DMS 273 treated with DMSO at 0.1 percent for 48 hours (cell line): ENCODE measurements around the gene TK2.
A peak's percentile ranks its signal among the peaks of the same experiment; 100 is the strongest.
"Not testable (repeated sequence)": the region's sequence is repeated elsewhere in the genome, so short reads cannot be mapped to it uniquely, and the experiment has no call there.

Experiments
- DNase-seq: peaks from one replicate; lab custom pipeline; 2025; lab: John Stamatoyannopoulos, UW

The TK2 gene

DNA sequence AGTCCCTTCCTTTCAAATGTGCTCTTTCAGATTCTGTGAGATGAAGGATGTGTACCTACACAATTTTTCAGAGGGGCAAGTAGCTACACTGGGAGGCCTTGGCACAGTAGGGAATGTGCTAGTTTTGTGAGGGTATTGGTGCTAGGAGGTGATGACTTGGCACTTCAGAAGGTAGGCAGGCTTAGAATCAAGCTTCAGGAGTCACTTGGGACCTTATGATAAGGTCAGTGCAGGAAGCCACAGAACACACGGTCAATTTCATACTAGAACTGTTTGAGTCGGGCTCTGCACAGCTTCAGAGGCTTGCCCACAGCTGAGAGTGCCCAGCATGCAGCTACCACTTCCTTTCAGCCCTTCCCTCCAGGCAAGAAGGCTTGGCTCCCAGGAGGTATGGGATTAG, 22.4 kb upstream of the TK2 start:
- no peak for DNase-seq

GRCh38 chr16:66569827-66570405, 20.0 kb upstream of the TK2 start:
- DNase-seq = no peak

- DNase-seq = no peak
These were observed 19.2 kb upstream of the TK2 start for GRCh38 chr16:66569131-66569530.

DNA sequence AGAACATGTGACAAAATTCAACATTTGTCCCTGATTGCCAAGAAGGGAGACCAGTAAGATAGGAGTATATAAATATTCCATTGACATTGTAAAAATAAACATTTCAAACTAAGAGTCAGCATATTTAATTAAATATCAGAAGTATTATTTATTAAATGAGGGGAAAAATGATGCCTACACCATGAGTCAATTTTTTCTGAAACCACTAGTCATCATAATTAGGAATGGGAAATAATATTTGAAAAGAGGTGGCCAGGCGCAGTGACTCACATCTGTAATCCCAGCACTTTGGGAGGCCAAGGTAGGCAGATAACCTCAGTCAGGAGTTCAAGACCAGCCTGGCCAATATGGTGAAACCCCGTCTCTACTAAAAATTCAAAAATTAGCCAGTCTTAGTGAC, 18.4 kb upstream of the TK2 start:
- no peak for DNase-seq

DNA sequence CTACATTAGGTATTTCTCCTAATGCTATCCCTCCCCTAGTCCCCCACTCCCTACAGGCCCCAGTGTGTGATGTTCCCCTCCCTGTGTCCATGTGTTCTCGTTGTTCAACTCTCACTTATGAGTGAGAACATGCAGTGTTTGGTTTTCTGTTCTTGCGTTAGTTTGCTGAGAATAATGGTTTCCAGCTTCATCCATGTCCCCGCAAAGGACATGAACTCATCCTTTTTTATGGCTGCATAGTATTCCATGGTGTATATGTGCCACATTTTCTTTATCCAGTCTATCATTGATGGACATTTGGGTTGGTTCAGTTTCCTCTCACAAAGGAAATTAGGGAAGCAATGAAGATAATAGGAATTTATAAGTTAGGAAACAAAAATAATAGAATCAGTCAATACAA, 17.3 kb upstream of the TK2 start:
- not testable (repeated sequence) for DNase-seq

- no peak for DNase-seq
These were observed 16.4 kb upstream of the TK2 start, which contains the start of gene CMTM1 for GRCh38 chr16:66566051-66566901. Gene CMTM1, plus strand, starts transcription at chr16:66566439. Its CDS starts 75 bp downstream, at chr16:66566514.

GRCh38 chr16:66563574-66564334, 13.8 kb upstream of the TK2 start:
- DNase-seq = no peak

DNA sequence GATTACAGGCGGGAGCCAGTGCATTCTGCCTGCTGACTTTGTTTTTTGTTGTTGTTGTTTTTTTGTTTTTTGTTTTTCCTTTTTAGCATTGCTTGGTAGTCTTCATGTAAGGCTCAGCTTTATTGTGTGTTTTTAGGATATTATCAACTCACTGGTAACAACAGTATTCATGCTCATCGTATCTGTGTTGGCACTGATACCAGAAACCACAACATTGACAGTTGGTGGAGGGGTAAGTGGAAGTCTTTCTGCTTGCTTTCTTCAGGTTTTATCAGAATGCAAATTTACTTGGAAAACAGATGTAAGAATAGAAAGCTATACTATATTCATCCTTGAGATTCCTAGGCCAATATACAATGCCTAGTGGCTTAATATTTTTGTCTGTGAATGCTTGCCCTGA, 13.1 kb upstream of the TK2 start:
- no peak for DNase-seq

DNA sequence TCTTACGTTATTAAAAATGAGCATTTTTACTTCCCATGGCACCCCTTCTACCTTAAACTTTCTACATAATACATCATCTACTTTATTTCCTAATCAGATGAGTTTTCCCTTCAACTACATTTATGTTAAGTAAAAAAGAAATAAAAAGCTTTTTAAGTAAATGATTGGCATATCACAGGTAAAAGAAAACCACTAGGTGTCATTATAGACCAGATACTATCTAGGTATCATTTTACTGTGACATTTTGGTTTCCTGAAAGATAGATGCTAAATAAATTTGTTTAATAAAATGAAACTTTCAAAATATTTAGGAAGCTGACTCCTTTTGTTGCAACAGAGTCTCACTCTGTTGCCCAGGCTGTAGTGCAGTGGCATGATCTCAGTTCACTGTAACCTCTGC, 12.5 kb upstream of the TK2 start:
- no peak for DNase-seq

DNA sequence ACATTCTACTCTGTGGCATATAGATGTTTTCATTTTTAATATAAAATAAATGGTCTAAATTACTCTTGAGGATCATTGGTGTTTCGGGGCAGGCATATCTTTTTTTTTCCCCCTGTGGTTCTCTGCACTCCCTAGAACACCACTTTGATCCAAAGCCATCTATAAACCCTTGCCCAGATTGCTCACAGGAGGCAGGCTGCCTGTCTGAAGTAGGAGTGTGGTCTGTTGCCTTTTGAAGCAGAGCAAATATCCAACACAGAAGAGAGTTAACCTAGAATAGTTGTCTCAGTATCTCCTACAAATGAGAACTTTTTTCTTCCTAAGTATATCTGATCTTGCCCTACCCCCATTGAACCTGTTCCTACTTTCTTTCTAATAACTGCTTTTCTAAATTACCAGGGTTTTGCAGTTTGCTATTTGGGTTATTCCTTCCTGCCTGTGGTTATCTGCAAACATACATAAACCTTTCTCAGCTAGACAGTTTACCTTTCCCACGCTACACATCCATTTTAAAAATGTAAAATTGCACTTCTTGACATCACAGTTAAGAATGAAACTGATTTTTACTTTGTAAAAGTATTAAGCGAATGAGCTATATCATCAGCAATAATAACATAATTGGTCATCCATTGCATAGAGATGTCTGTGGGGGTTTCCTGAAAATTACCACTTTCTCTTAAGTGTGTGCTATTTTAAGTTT, 11.6 kb upstream of the TK2 start:
- no peak for DNase-seq

- DNase-seq = no peak
These were observed 10.2 kb upstream of the TK2 start for GRCh38 chr16:66560107-66560506.

DNA sequence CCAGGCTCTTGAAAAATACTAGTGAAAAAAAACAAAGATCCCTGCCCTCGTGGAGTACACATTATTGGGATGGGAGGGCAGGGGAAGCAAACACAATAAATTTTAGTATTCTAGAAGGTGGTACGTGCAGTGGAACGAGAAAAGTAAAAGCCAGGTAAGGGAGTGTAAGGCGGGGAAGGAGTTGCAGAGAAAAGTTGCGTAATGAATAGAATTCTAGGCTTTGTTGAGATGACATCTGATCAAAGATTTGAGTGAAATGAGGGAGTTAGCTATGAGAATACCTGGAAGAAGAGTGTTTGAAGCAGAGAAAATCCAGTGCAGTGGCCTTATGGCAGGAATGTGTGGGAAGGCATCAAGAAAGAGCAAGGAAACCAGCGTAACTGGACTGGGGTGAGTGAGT, 4.6 kb upstream of the TK2 start:
- DNase-seq = no peak

DNA sequence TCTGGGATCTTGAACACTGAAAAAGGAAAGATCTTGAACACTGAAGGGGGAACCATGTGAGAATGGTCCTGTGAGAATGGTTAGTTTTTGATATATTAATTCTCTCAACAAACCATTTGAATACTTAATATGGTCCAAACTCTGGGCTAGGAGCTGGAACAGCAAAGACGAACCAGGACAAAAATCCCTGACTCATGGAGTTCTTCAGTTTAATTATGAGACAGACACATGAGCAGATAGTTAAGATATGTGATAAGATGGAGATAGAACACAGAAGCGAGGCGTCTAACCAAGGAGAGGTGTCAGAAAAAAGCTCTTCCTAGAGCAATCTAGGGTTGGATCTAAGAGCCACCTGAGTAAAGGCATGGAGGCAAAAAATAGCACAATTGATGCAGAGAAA, 4.1 kb upstream of the TK2 start:
- DNase-seq = no peak

- no peak for DNase-seq
These were observed 3.3 kb upstream of the TK2 start for GRCh38 chr16:66553223-66553622.

GRCh38 chr16:66552286-66553177, 2.6 kb upstream of the TK2 start, which contains the start of gene CKLF:
Gene CKLF, plus strand, starts transcription at chr16:66552576. Its CDS starts 140 bp downstream, at chr16:66552716.
- DNase-seq = peak; percentile 48

DNA sequence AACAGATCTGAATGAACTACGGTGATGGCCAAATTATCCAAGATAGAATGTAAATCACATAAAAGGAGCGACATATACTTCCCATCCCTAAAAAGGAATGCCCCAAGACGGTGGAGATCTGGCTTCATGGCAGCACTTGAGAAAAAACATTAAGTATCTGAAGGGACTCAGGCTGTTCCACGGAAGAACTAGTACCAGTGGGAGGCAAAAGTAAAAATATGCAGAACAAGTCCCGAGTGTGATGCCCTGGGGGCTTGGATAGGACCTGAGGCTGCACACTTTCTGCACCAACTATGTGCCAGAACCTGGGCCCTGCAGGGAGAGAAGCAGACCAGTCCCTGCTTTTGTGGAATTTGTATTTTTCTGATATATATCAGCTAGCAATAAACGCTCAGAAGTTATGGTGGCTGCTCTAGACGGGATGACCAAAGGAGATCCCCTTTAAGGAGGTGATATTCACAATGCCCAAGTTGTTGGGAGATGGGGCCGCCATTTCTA, 1.9 kb upstream of the TK2 start:
- DNase-seq = no peak

DNA sequence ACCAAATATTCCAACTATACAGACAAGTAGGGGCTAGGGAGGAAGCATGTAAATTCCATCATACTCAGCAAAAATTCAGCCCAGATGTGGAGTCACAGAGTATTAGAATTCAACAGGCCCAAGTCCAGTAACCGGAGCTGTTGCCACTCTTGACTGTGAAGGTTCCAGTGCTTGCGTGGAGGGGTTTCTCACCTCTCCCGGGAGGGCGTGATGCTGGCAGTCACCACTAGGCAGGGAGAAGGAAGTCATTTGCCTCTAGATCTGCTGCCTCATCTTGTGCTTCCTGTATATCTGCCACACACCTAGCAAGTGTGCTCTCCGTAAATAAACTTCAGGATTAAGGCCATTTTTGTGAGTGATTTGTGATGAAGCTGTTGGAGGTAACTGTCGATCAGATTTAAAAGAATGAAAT, 1.4 kb upstream of the TK2 start:
- peak; percentile 18 for DNase-seq

GRCh38 chr16:66548868-66549267, 1.1 kb downstream of the TK2 start:
- DNase-seq = no peak

DNA sequence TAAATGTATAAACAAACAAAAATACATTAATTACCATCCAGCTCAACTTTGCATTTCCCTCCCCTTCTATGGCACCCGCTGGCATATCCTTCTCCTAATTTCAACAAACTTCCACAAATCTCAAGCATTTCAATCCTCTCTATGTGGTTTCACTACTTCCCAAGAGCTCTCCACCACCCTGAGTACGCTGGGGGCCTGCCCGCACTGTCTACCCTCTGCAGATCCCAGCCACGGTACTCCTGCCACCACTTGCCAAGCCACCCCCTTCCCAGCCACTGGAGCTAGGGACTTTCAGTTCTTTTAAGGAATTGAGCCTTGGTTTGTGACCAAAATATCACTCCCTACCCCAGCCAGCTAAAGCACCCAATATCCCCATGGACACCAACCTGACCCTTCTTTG, 1.9 kb downstream of the TK2 start:
- no peak for DNase-seq

DNA sequence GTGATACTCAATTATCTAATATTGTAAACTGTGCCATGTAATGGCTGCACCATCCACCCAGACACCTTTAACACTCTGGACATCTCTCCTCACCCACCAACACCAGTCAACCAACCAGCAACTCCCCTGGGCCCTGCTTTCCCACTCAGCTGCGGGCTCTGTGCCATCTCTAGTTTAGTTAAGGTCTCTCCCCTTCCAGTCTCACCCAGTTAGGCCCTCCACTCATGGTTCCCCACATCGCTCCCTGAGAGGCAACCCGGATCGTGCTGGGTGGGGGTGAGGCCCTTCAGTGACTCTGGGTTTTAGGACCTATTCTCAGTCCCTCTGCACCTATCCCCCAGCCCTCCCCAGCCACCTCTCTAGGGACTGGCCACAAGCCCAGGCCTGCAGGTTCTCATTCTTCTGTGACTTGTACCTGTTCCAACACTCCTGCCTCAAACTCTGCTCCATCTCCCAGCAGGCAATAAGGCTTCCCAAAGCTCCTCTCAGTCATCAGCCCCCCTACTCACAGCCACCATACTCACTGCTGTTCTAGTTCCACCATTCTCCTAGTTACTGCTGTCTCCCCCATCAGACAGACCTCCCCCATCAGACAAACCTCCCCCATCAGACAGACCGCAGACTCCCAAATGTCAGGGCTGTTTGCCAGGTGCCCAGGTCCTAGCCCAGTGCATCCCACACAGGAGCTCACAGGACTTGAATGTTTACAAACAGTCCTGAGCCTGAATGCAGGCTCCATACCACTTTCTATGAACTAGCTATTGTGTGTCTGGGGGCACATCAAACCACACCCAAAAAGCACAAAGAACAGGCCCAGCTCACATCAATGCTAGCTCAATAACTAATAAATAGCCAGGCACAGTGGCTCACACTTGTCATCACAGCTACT, 2.6 kb downstream of the TK2 start:
- no peak for DNase-seq
